Activated CD8-positive, alpha-beta memory T cell treated with anti-CD3 and anti-CD28 coated beads, Interleukin-2, amount 50 U/mL, for 1 hour (primary cell): ENCODE results near the gene MYL3.

Source experiments
- DNase-seq: peaks from one replicate; pipeline ENCODE4 v3.0.0-alpha.2; 2020; ENCODE audit errors: extremely low read depth

Gene MYL3

GRCh38 chr3:46865031-46865507 is 1.8 kb upstream of the MYL3 start:
- DNase-seq = no peak

DNA sequence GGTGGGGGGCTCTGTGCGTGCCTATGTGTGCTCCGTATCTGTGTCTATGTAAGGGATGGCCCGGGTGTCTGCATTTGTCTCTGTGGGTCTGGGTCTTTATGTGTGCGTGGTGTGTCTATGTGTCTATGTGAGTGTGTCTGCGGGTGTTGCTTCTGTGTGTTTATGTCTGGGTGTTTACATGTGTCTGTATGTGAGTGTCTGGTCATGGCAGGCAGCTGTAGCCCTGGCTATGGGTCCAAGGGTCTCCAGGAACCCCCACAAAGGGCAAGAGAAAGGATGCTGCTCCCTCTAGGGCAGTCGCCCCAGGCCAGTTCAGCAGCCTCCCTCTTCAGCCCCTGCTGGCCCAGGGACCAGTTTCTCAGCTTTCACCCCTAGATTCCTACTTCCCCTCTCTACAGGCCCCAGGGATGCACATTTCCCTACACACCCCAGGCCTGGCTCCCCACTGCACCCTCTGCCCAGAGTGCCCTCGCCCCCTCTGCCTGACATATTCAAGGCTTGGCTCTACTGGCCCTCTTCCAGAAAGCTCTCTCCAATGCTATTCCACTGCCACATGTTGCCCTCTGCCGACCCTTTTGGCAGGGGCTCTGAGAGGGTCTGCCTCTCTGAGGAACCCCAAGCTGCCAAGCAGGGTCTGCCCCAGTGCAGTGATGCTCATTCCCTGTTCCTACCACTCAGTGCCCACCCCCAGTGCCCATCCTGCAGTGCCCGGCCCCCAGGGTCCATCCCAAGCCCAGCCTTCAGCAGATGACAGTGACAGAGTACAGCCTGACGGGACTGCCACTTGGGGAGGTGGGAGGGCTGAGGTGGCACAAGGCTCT is 1.0 kb upstream of the MYL3 start:
- DNase-seq = no peak

- no peak for DNase-seq
Observed at GRCh38 chr3:46862369-46863025, 747 bp downstream of the MYL3 start.

DNA sequence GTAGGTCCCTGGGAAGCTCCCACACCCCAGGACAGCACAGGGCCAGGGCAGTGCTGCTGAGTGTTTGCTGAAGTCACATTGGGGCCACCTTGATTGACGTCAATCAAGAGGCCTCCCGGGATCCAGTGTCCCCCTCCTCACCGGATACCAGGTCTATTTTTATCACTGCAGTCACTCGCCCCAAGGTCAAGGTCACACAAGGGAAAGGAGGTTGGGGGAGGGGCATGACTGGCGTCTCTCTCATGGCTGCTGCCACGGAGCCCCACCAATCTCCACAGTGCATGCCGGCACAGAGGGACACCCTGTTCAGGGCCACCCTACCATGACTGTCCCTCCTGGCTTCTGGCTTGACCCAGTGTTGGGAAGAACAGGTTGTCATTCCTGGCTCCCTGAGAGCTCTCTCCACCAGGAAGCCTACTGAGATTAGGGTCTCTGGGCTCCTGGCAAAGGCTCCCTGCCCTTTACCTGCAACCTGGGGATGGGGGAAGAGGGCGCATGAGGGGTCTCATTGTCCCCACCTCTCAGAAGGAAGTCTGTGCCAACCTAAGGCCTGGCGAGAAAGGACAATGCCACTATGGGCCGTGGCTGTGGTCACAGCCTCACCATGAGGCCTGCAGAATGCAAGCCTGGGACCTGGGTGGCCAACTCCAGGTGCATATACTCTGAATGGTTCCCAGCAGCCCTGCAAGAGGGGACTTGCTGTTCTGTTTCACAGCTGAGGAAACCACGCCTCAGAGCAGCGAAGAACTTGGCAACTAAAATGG is 1.5 kb downstream of the MYL3 start:
- DNase-seq = no peak

- DNase-seq = no peak
Observed at GRCh38 chr3:46860810-46861604, 2.2 kb downstream of the MYL3 start.

DNA sequence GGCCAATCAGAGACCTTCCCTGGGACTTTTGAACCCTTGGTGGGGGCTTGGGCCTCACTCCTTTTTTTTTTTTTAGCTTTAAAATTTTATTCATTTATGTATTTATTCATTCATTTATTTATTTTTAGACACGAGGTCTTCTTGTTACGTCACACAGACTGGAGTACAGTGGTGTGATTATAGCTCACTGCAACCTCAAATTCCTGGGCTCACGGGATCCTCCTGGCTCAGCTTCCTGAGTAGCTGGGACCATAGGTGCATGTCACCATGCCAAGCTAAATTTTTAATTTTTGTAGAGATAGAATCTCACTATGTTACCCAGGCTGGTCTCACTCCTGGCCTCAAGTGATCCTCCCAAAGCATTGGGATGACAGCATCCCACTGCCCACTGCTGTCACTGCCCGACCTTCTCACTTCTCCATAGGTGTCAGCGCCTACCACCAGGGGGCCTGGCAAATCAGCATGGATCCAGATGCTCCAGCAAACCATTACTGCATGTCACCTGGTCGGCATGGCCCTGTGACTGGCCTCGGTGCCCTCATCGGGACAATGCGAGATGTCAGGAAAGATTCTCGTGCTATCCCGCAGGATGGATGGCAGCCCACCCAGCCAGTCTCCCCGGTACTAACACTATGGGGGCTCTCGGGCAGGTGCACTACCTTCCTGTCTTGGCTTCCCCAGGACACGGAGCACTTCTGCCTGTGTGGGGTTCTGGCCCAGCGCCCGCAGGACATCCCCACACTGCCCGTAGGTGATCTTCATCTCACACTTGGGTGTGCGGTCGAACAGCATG is 3.0 kb downstream of the MYL3 start:
- DNase-seq = no peak

DNA sequence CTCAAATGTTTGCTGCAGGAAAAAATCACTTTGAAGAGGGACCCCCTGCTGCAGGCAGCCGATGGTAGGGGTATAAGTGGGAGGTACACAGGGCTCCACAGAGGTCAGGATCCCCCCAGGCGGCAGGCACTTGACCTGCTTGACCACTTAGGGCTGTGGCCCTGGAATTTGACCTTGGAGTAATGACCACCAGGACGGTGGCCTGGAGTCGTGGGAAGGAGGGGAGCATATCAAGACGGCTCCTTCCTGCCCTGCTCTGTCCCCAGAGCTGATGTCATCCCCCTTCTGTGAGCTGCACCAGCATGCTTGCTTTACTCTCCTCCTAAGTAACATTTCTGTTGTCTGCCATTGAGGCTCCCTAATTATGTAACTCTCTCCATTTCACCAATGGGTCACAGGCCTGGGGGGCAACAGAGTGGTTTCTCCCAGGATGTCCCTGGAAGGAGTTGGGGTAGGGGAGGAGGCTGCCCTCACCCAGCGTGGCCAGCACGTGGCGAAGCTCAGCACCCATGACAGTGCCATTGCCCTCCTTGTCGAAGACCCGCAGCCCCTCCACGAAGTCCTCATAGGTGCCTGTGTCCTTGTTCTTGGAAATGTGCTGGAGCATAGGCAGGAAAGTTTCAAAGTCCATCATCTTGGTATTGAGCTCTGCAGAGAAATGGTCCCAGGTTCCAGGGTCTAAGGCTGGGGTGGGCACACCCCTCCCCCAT is 4.1 kb downstream of the MYL3 start:
- DNase-seq = no peak

DNA sequence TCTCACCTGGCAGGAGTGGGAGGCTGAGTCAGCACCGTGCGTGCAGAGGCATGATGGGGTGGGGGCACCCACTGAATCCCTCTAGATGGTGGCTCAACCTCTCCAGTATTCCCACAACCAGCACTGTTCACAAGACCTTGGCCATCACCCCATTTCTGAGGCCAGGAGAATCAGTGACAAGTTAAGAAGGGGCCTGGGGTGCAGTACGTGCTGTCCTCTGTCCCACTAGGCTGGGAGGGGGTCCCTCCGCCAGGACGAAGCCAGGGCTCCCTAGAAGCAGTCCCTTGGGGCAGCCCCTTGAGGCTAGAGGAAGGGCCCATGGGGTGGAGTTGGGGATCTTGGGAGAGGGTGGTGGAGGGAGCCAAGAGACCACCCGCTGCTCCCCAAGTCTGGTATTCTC is 4.8 kb downstream of the MYL3 start:
- no peak for DNase-seq

DNA sequence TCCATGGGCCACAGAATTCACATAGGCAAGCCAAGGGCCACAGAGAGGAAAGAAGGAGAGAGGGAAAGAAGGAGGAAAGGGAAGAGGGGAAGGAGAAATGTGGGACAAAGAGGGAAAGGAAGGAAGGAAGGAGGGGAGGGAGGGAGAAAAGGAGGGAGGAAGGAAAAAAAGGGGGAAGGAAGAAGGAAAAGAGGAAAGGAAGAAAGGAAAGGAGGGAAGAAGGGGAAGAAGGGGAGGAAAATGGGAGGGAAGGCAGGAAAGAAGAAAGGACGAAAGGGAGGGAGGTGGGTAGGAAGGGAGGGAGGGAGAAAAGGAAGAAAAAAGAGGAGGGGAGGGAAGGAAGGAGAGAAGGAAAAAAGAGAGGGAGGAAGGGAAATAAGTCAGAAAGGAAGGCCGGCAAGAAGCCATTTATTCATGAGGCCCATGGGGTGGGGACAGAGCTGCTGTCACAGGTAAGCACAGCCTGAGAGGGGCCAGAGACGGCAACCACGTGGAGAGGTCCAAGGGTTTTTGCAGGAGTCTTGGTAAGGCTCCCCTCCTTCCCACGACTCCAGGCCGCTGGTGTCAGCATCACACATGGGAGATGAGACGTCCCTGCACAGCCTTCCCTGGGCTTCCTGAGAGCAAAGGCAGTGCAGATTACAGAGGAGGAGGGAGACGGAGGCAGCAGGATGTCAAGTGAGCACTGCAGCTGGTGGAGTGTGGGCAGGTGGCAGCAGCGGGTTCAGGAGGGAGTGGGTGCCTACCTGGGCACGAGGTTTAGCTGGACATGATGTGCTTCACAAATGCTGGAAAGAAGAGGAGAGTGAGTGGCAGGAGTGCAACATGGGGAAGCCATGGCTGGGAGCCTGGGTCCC is 5.5 kb downstream of the MYL3 start:
- no peak for DNase-seq

- no peak for DNase-seq
Observed at GRCh38 chr3:46856576-46857471, 6.4 kb downstream of the MYL3 start.

DNA sequence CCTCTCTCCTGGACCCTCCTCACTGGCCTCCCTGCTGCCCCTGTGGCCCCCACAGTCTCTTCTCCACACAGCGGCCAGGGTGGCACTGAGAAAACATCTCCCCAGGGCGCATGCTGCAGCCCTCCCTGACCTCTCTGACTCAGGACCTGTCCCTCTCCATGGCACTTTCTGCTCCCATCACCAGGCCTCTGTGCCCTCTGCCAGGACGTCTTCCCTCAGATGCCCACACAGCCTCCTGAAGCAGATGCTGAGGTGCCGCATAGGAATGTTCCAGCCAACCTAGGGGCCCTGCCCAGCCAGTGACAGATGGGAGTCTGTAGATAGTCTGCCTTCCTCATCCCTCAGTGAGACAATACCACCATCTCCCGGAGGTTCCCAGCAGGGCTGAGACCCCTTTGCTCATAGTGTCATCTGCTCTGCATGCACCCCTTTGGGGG is 8.7 kb downstream of the MYL3 start:
- no peak for DNase-seq

- no peak for DNase-seq
Observed at GRCh38 chr3:46853441-46854415, 9.5 kb downstream of the MYL3 start.

GRCh38 chr3:46852839-46853355 is 10.3 kb downstream of the MYL3 start:
- DNase-seq = no peak

- DNase-seq = no peak
Observed at GRCh38 chr3:46852334-46852720, 10.9 kb downstream of the MYL3 start.

- DNase-seq = no peak
Observed at GRCh38 chr3:46851364-46852333, 11.6 kb downstream of the MYL3 start.

- DNase-seq = no peak
Observed at GRCh38 chr3:46850468-46850779, 12.8 kb downstream of the MYL3 start.
